Inflammatory macrophage treated with lipopolysaccharide for 1 hour (primary cell): ENCODE results near the gene CTBS.

Experiments
- DNase-seq, 2 donors: peaks; one replicate each; pipeline ENCODE4 v3.0.0-alpha.2; 2020 to 2022

The CTBS gene

GRCh38 chr1:84505493-84506001, 68.7 kb downstream of the CTBS start:
- DNase-seq, result peak; percentile 79 to 82

- DNase-seq, result peak; percentile 50
These were observed 69.4 kb downstream of the CTBS start for GRCh38 chr1:84504580-84505492.

GRCh38 chr1:84502927-84503326, 71.3 kb downstream of the CTBS start:
- no peak for DNase-seq
